Colon (tissue), 2 donors: Measurements from ENCODE around the gene USP11.

Experiments
- FAIRE-seq: peaks from 2 replicates; lab custom pipeline; 2012; peaks lifted over from hg19 to GRCh38; lab: Jason Lieb, UNC
- donor health status: control.
- donor health status: control.

The USP11 gene

GRCh38 chrX:47232803-47233332 is at the start of gene USP11:
USP11 (plus strand) TSS chrX:47233009; CDS start chrX:47233044, 35 bp downstream.
- FAIRE-seq: no peak

- no peak for FAIRE-seq
Observed at GRCh38 chrX:47184486-47184885, 48.3 kb upstream of the USP11 start.

- no peak for FAIRE-seq
Observed at GRCh38 chrX:47185241-47185640, 47.6 kb upstream of the USP11 start.

- FAIRE-seq: no peak
Observed at GRCh38 chrX:47186096-47186740, 46.6 kb upstream of the USP11 start.

GRCh38 chrX:47187106-47187677 is 45.6 kb upstream of the USP11 start:
- no peak for FAIRE-seq

- FAIRE-seq: no peak
Observed at GRCh38 chrX:47189906-47190305, 42.9 kb upstream of the USP11 start.

GRCh38 chrX:47190445-47191269 is 42.2 kb upstream of the USP11 start:
- FAIRE-seq: no peak

- no peak for FAIRE-seq
Observed at GRCh38 chrX:47191331-47191730, 41.5 kb upstream of the USP11 start.

GRCh38 chrX:47191806-47192401 is 40.9 kb upstream of the USP11 start:
- no peak for FAIRE-seq

- peak; percentile 97 for FAIRE-seq
Observed at GRCh38 chrX:47193475-47194193, 39.2 kb upstream of the USP11 start, which contains the start of gene UBA1. UBA1 (plus strand) TSS chrX:47193829; CDS start chrX:47198803, 4,974 bp downstream.

- no peak for FAIRE-seq
Observed at GRCh38 chrX:47194194-47194787, 38.5 kb upstream of the USP11 start.

- FAIRE-seq: no peak
Observed at GRCh38 chrX:47196098-47196497, 36.7 kb upstream of the USP11 start.

GRCh38 chrX:47197526-47197925 is 35.3 kb upstream of the USP11 start:
- FAIRE-seq: no peak

- no peak for FAIRE-seq
Observed at GRCh38 chrX:47198026-47198686, 34.7 kb upstream of the USP11 start.

- no peak for FAIRE-seq
Observed at GRCh38 chrX:47198687-47199080, 34.1 kb upstream of the USP11 start.

- no peak for FAIRE-seq
Observed at GRCh38 chrX:47199286-47199685, 33.5 kb upstream of the USP11 start.

GRCh38 chrX:47200385-47201150 is 32.2 kb upstream of the USP11 start:
- FAIRE-seq: no peak

- FAIRE-seq: no peak
Observed at GRCh38 chrX:47201345-47201944, 31.4 kb upstream of the USP11 start.

- FAIRE-seq: no peak
Observed at GRCh38 chrX:47202316-47202715, 30.5 kb upstream of the USP11 start.

- no peak for FAIRE-seq
Observed at GRCh38 chrX:47202877-47203276, 29.9 kb upstream of the USP11 start.
